ENCODE results near the gene CACNA1A. TPM values are rescaled to one million over a fixed set of nuclear protein-coding genes. Genes with fewer than 3 reads are reported as not detected.

Gene CACNA1A
- total RNA-seq, 2 experiments from 2014 or later, result 0.19 to 0.78 TPM

GRCh38 chr19:13226983-13227382 is 279.3 kb downstream of the CACNA1A start:
- H3K79me2 ChIP-seq (ENCODE audit: insufficient read depth, low read depth, low read length), result no peaks in the 10 kb centered on the region
- ChIA-PET POLR2A (no interaction called here), CTCF (ENCODE audit: unreplicated experiment) (no interaction called here)
- no peak overlapping the region for H3K4me3 ChIP-seq (ENCODE audit: low read depth, low read length, poor library complexity, severe bottlenecking)
- DNase-seq (ENCODE audit: low spot score), result no peak
- H3K9me3 ChIP-seq (ENCODE audit: low read length), result no peaks in the 10 kb centered on the region
- H3K27ac ChIP-seq (ENCODE audit: low read depth, low read length, poor library complexity, severe bottlenecking), result no peak overlapping the region
- H3K36me3 ChIP-seq (ENCODE audit: insufficient read depth, low read length), result no peaks in the 10 kb centered on the region
- no peak overlapping the region for H3K4me2 ChIP-seq (ENCODE audit: low read length)
- TF ChIP-seq CTCF (conservative IDR thresholded peaks at IDR 0.05; ENCODE audit: low read length), result no peak
- TF ChIP-seq EZH2phosphoT487 (IDR thresholded peaks at IDR 0.05; ENCODE audit: borderline replicate concordance, low read depth, low read length), result no peak
- H4K20me1 ChIP-seq (ENCODE audit: insufficient read depth, low read length), result no peaks in the 10 kb centered on the region
- H3K9me2 ChIP-seq (ENCODE audit: insufficient read depth, low read length), result no peaks in the 10 kb centered on the region
- no TSS peak for BruUV-seq (replicated peaks)
- intact Hi-C loops (cut with micrococcal nuclease; ENCODE audit: unreplicated experiment), result no loop called here
- no peaks in the 10 kb centered on the region for H3K4me1 ChIP-seq (ENCODE audit: insufficient read depth, low read length, poor library complexity, severe bottlenecking)
- H2AFZ ChIP-seq (ENCODE audit: low read length), result no peak overlapping the region

GRCh38 chr19:13225973-13226865 is 280.1 kb downstream of the CACNA1A start:
- no peak for TF ChIP-seq EZH2phosphoT487 (IDR thresholded peaks at IDR 0.05; ENCODE audit: borderline replicate concordance, low read depth, low read length)
- no peak for TF ChIP-seq CTCF (conservative IDR thresholded peaks at IDR 0.05; ENCODE audit: low read length)

GRCh38 chr19:13225085-13225484 is 281.2 kb downstream of the CACNA1A start:
- Histone ChIP-seq H3K4me3 (ENCODE audit: low read depth, low read length, poor library complexity, severe bottlenecking) (no peak overlapping the region), H3K4me1 (ENCODE audit: insufficient read depth, low read length, poor library complexity, severe bottlenecking) (no peaks in the 10 kb centered on the region), H3K4me2 (ENCODE audit: low read length) (no peak overlapping the region), H4K20me1 (ENCODE audit: insufficient read depth, low read length) (no peaks in the 10 kb centered on the region), H3K9me3 (ENCODE audit: low read length) (no peaks in the 10 kb centered on the region), H3K27ac (ENCODE audit: low read depth, low read length, poor library complexity, severe bottlenecking) (no peak overlapping the region), H3K9me2 (ENCODE audit: insufficient read depth, low read length) (no peaks in the 10 kb centered on the region), H3K36me3 (ENCODE audit: insufficient read depth, low read length) (no peaks in the 10 kb centered on the region), H2AFZ (ENCODE audit: low read length) (no peak overlapping the region), H3K79me2 (ENCODE audit: insufficient read depth, low read depth, low read length) (no peaks in the 10 kb centered on the region)
- POLR2A ChIA-PET, result no interaction called here
- BruUV-seq (replicated peaks), result no TSS peak
- no peak for DNase-seq (ENCODE audit: low spot score)
- CTCF ChIA-PET (ENCODE audit: unreplicated experiment), result no interaction called here
- intact Hi-C loops (cut with micrococcal nuclease; ENCODE audit: unreplicated experiment), result no loop called here
- TF ChIP-seq CTCF (conservative IDR thresholded peaks at IDR 0.05; ENCODE audit: low read length), result no peak
- TF ChIP-seq EZH2phosphoT487 (IDR thresholded peaks at IDR 0.05; ENCODE audit: borderline replicate concordance, low read depth, low read length), result no peak

More at GRCh38 chr19:13225973-13226865, 280.1 kb downstream of the CACNA1A start:
- Histone ChIP-seq H3K27ac (ENCODE audit: low read depth, low read length, poor library complexity, severe bottlenecking) (no peak overlapping the region), H3K36me3 (ENCODE audit: insufficient read depth, low read length) (no peaks in the 10 kb centered on the region), H3K4me3 (ENCODE audit: low read depth, low read length, poor library complexity, severe bottlenecking) (no peak overlapping the region), H3K9me3 (ENCODE audit: low read length) (no peaks in the 10 kb centered on the region), H2AFZ (ENCODE audit: low read length) (no peak overlapping the region), H3K9me2 (ENCODE audit: insufficient read depth, low read length) (no peaks in the 10 kb centered on the region), H3K4me2 (ENCODE audit: low read length) (no peak overlapping the region), H3K4me1 (ENCODE audit: insufficient read depth, low read length, poor library complexity, severe bottlenecking) (no peaks in the 10 kb centered on the region), H4K20me1 (ENCODE audit: insufficient read depth, low read length) (no peaks in the 10 kb centered on the region), H3K79me2 (ENCODE audit: insufficient read depth, low read depth, low read length) (no peaks in the 10 kb centered on the region)
- CTCF ChIA-PET (ENCODE audit: unreplicated experiment), result no interaction called here
- POLR2A ChIA-PET, result no interaction called here
- BruUV-seq (replicated peaks), result no TSS peak
- no peak for DNase-seq (ENCODE audit: low spot score)
- intact Hi-C loops (cut with micrococcal nuclease; ENCODE audit: unreplicated experiment), result no loop called here
